Measurements from ENCODE around the gene CDKN2D. TPM values are rescaled to one million over a fixed set of nuclear protein-coding genes. Genes with fewer than 3 reads are reported as not detected.
"Not testable (repeated sequence)": the region's sequence is repeated elsewhere in the genome, so short reads cannot be mapped to it uniquely, and the experiment has no call there.

The CDKN2D gene
- total RNA-seq, 1 donor from 2014 or later = 1.3 TPM

GRCh38 chr19:10553943-10554381 lies 14.8 kb downstream of the CDKN2D start:
- no peak for DNase-seq (ENCODE audit: low spot score)
- ATAC-seq = peak; percentile 20

- no peak for ATAC-seq
- no peak for DNase-seq (ENCODE audit: low spot score)
Observed at GRCh38 chr19:10553087-10553667, 15.6 kb downstream of the CDKN2D start.

DNA sequence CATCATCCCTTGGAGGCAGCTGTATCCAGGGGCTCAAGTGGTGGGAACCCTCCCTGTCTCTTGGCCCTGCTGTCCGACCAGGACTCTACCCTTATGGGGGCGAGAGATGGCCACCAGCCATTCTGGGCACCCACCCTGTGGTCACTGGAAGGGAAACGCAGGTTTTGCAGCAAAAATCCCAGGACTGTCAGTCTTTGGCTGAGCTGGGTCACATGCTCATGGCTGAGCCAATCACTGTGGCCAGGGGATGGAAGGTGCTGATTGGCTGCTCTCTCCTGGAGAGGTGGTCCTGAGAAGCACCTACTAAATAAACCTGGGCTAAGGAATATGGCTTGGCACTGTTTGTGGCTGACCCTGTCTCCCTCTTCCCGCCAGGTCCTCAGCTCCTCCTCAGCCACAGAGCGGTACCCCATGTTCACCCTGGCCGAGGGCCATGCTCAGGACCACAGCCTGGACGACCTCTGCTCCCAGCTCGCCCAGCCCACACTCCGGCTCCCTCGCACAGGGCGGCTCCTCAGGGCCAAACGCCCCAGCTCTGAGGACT lies 16.2 kb downstream of the CDKN2D start:
- no peak for DNase-seq (ENCODE audit: low spot score)
- peak; percentile 32 for ATAC-seq

GRCh38 chr19:10551698-10552301 lies 17.0 kb downstream of the CDKN2D start:
- ATAC-seq (peak; percentile 56), DNase-seq (ENCODE audit: low spot score) (no peak)

DNA sequence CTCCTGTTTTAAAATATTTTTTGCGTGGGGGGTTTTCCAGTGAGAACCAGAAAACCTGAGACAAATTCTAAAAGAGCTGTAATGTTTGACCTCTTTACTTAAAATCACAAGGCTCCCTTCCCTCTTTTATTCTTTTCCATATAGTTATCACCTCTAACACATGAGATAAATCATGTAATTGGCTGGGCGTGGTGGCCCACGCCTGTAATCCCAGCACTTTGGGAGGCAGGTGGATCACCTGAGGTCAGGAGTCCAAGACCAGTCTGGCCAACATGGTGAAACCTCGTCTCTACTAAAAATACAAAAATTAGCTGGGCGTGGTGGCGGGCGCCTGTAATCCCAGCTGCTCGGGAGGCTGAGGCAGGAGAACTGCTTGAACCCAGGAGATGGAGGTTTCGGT lies 17.8 kb downstream of the CDKN2D start:
- DNase-seq (ENCODE audit: low spot score); ATAC-seq: not testable (repeated sequence)

GRCh38 chr19:10550336-10550735 lies 18.4 kb downstream of the CDKN2D start:
- ATAC-seq = no peak
- DNase-seq (ENCODE audit: low spot score) = no peak

- DNase-seq (ENCODE audit: low spot score) (no peak), ATAC-seq (no peak)
Observed at GRCh38 chr19:10549733-10550132, 19.0 kb downstream of the CDKN2D start.

- DNase-seq (ENCODE audit: low spot score) (no peak), ATAC-seq (no peak)
Observed at GRCh38 chr19:10548746-10549276, 20.0 kb downstream of the CDKN2D start.

DNA sequence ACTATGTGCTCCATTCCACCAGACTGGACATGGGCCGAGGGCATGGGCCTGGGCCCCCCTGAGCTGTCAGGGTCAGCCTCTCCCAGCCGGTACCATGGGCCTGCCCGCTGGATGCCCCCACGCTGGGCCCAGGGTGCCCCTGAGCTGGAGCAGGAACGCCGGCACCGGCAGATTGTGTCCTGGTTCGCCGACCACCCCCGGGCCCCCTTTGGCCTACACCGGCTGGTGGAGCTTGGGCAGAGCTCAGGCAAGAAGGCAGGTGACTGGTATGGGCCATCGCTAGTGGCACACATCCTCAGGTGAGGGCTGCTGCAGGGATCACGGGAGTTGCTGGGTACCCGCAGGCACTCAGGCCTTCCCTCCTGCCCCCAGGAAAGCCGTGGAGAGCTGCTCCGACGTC lies 22.0 kb downstream of the CDKN2D start:
- ATAC-seq (no peak), DNase-seq (ENCODE audit: low spot score) (no peak)

DNA sequence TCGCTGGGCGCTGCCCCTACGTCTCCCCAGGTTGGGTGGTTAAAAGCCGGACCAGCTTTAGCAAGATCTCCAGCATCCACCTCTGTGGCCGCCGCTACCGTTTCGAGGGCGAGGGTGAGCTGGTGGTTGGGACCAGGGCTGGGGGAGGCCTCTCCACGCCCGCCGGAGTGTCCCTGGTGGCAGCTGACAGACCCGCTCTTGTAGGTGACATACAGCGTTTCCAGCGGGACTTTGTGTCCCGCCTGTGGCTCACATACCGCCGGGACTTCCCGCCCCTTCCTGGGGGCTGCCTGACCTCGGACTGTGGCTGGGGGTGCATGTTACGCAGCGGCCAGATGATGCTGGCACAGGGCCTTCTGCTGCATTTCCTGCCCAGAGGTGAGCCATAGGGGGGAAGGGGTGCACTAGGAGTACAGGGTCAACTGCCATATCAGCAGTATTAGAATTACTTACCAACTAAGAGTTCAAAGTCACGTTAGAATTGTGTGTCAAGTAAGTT lies 24.0 kb downstream of the CDKN2D start:
- peak; percentile 65 for DNase-seq (ENCODE audit: low spot score)
- peak; percentile 35 for ATAC-seq

DNA sequence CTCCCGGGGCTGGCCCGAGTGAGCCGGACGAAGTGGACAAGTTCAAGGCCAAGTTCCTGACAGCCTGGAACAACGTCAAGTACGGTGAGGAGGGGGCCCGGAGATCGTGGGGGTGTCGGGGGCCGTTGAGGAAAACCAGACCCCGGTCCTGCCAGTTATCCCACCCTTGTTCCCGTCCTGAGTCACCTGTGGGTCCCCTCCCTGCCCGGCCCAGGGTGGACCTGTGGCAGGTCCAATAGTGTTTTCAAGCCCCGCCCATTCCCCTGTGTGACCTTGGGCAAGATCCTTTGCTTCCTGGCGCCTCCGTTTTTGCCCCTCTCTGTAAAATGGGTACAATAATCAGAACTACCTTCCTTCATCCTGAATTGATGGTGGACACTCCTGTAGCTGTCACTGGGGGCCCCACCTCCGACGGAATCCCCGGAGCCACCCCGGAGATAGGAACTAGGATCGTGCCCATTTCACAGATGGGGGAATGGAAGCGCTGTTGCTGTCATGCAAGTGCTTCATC lies 24.5 kb downstream of the CDKN2D start:
- DNase-seq (ENCODE audit: low spot score) (peak; percentile 70), ATAC-seq (peak; percentile 69)

DNA sequence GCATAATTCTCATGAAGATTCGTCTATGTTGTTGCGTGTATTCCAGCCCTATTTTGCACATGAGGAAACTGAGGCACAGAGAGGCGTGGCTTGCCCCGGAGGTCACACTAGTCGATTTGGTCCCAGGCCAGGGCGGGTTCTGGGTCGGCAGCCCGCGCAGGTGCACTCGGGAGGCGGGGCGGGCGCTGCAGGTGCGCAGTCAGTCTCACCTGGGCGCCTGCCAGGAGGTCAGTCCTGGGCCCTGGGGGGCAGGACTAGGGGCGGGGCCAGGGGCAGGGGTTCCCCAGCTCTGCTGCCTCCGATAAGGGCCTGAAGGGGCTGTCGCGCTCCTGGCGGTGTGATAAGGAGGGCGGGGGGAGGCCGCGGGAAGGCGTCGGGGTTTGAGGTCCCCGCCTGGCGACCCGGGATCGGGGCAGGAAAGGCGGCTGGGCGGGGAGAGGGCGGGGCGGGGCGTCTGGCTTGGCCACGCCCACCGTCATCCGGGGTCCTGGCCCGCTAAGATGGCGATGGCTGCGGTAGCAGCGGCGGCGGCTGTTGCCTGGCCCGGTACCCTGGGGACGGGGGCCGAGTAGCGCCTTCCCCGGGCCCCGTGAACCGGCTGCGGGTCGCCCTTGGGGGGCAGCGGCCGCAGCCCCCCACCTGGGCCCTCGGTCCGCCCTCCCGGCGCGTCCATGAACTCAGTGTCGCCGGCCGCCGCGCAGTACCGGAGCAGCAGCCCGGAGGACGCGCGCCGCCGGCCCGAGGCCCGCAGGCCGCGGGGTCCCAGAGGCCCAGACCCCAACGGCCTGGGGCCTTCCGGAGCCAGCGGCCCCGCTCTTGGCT lies 25.1 kb downstream of the CDKN2D start, which contains the start of gene ATG4D:
Gene ATG4D, plus strand, starts transcription at position 485 of the 822 bp plus-strand sequence. Its CDS starts 187 bp downstream, at position 672.
- ATAC-seq = peak; percentile 85
- DNase-seq (ENCODE audit: low spot score) = peak; percentile 90

GRCh38 chr19:10543059-10543419 lies 25.7 kb downstream of the CDKN2D start:
- ATAC-seq (no peak), DNase-seq (ENCODE audit: low spot score) (no peak)

- DNase-seq (ENCODE audit: low spot score); ATAC-seq: not testable (repeated sequence)
Observed at GRCh38 chr19:10539016-10539415, 29.8 kb downstream of the CDKN2D start.

DNA sequence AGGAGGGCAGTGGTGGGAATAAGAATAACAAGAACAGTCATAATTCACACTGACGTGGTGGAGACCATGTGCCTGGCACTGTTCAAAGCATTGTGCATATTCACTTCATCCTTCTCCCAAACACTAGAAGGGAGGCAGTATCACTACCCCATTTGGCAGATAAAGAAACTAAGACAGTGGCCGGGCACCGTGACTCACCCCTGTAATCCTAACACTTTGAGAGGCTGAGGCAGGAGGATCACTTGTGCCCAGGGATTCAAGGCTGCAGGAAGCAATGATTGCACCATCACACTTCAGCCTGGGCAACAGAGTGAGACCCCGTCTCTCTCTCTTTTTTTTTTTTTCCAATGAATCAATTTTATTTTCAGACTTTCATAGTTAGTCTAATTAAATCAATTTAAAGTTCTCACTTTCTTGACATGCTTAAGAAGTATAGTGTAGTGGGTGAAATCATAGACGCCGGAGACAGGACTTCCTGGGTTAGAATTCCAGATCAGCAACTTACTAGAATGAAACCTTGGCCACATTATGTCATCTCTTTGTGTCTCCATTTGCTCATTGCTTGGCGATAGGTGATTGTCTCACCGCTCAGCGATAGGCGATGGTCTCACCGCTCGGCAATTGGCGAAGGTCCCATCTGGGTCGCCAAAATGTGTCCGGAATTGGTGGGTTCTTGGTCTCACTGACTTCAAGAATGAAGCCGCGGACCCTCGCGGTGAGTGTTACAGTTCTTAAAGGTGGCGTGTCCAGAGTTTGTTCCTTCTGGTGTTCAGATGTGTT lies 30.4 kb downstream of the CDKN2D start:
- DNase-seq (ENCODE audit: low spot score) = no peak
- no peak for ATAC-seq

DNA sequence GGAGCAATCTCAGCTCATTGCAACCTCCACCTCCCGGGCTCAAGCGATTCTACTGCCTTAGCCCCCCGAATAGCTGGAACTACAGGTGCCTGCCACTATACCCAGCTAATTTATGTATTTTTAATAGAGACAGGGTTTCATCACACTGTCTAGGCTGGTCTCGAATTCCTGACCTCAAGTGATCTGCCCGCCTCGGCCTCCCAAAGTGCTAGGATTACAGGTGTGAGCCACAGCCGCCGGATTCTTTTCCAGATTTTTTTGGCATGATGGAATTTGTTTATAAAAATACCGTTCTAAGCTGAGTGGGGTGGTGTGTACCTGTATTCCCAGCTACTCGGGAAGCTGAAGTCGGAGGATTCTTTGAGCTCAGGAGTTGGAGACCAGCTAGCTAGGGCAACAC lies 31.1 kb downstream of the CDKN2D start:
- DNase-seq (ENCODE audit: low spot score) (no peak), ATAC-seq (no peak)

DNA sequence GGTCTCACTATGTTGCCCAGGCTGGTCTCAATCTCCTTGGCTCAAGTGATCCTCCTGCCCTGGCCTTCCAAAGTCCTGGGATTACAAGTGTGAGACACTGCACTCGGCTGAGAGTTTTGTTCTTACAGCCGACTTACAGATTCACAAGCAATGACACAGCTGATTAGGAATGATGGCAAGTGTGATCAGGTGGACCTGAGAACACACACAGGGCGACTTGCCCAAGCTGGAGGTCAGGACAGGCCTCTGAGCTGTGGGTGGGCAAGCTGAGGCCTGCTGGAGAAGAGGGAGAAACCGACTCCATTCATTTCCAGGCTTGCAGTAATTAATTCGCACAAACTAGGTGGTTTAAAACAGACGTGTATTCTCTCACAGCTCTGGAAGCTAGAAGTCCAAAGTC lies 33.2 kb downstream of the CDKN2D start:
- no peak for ATAC-seq
- DNase-seq (ENCODE audit: low spot score) = no peak

DNA sequence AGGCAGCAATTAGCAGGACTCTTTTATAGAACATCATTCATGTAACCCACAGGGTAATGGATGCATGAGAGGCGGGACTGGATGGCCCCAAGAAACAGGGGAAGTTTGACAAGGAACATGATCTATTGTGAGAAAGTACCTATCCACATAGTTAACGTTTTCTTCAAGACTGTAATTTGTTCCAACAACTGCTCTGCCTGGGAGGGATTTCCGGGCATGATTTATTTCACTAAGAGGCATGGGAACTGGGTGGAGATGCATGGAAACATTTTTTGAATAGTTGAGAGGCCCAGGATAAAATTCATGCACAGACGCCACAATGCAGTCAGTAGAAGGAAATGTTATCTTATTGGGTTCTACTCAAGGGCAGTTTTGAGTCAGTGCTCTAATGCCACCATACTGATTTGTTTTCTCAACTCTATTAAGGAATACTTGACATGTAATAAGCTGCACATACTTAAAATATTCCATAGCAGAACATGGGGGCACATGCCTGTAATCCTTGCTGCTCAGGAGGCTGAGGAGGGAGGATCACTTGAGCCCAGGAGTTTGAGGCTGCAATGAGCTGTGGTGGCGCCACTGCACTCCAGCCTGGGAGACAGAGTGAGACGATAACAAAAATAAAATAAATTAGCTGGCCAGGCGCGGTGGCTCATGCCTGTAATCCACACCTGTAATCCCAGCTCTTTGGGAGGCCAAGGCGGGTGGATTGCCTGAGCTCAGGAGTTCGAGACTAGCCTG lies 35.0 kb downstream of the CDKN2D start:
- no peak for DNase-seq (ENCODE audit: low spot score)
- no peak for ATAC-seq

DNA sequence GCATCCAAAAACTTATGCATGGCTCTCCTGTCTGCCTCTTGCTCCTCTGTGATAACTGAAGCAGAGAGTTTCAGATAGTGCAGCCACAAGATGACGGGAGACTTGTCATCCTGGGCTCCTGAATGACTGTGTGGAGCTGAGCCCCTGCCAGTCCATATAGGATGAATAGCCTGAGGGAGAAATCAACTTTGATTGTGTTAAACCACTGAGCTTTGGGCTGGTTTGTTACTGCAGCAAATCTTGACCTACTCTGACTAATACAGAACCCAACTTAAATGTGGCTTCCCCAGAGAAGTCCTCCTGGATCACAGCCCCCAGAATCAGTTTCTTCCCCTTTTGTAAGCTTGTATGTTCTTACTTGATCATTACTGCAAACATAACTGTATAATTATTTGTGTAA lies 36.3 kb downstream of the CDKN2D start:
- no peak for ATAC-seq
- DNase-seq (ENCODE audit: low spot score) = no peak

All from left lobe of liver (tissue), 2 donors.